Activated CD8-positive, alpha-beta memory T cell treated with anti-CD3 and anti-CD28 coated beads for 48 hours (primary cell): ENCODE results near the gene KCND3.
"Not testable (repeated sequence)": the region's sequence is repeated elsewhere in the genome, so short reads cannot be mapped to it uniquely, and the experiment has no call there.

Source experiments
- DNase-seq, 3 experiments: peaks; one replicate each; pipeline ENCODE4 v3.0.0-alpha.2; 2020; ENCODE audit warnings: low read depth in 2 of 3, low spot score in 2 of 3

Gene KCND3

GRCh38 chr1:111818546-111818945 is 170.9 kb downstream of the KCND3 start:
- DNase-seq = no peak

DNA sequence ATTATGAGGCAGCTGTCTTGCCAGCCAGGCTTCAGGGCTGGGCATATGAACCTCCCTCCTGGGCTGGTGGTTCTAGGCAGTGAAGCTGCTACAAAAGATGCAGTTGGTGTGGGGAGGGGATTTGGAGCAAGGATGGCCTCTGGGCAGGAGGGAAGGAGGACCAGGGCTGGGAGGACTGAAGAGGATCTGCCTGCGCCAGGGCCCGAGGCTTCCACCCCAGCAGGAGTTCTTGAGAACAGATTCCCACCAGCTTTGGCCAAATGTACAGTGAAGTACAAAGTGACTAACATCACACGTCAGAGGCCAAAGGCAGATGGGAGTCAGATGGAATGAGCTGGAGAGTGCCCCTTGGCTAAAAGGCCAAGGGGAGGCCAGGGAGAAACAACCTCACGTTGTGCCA is 171.4 kb downstream of the KCND3 start:
- no peak for DNase-seq

GRCh38 chr1:111814642-111815041 is 174.8 kb downstream of the KCND3 start:
- no peak for DNase-seq

DNA sequence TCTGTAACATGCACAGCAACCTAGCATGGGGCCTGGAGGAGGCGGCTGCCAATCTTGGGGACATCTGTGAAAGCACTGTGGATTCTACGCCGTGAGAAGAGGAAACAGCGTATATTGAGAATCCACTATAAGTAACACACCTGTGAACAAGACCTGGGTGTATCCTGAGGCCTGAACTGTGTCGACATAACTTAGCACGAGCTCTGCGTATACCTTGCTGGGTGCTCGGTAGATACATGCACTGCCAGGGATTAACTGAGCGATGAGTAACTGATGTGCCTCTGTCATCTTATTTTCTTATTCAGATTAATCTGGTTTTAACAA is 175.2 kb downstream of the KCND3 start:
- DNase-seq = no peak

GRCh38 chr1:111813440-111814304 is 175.8 kb downstream of the KCND3 start:
- no peak for DNase-seq

- DNase-seq = no peak
These were observed 177.2 kb downstream of the KCND3 start for GRCh38 chr1:111812306-111812705.

GRCh38 chr1:111811891-111812290 is 177.6 kb downstream of the KCND3 start:
- DNase-seq = no peak

DNA sequence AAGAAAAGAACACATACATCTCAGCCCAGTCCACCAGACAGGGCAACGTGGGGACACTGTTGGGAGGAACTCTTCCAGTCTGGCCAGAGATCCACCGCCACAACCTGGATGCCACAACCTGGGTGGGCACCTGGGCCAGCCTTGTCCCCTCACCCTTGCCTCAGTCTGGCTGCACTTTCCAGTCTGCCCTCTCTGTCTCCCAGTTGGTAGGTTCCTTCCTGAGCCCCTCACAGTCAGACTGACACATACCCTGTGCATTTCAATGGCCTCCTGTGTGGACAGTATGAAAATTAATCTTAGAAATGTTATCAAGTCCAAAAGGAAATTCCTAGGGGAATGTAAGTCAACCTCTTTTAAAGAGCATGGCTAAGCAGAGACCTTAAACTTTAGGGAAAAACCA is 184.2 kb downstream of the KCND3 start:
- DNase-seq = no peak

GRCh38 chr1:111804776-111805175 is 184.7 kb downstream of the KCND3 start:
- no peak for DNase-seq

GRCh38 chr1:111803951-111804350 is 185.5 kb downstream of the KCND3 start:
- DNase-seq = no peak

- no peak for DNase-seq
These were observed 186.5 kb downstream of the KCND3 start for GRCh38 chr1:111802984-111803383.

DNA sequence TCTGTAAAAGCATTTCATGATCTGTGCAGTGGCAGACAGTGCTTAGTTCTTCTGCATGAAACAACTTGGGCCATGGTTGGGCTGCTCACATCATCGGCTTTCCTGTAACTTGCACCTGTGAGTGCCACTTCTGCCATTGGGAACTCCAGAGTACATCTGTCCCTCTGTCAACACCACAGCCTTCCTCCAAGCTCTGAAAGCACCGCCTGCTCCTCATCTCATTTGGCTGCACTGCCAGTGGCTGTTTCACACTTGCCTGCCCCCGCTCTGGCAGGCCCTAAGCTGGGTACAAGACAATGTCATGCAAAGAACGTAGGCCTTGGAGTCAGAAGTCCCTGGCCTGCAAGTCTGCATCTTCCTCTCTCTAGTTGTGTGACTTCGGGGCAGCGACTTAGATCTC is 187.4 kb downstream of the KCND3 start:
- DNase-seq = no peak

GRCh38 chr1:111801071-111801850 is 188.2 kb downstream of the KCND3 start:
- no peak for DNase-seq

- not testable (repeated sequence) for DNase-seq
These were observed 189.7 kb downstream of the KCND3 start for GRCh38 chr1:111799722-111800121.

DNA sequence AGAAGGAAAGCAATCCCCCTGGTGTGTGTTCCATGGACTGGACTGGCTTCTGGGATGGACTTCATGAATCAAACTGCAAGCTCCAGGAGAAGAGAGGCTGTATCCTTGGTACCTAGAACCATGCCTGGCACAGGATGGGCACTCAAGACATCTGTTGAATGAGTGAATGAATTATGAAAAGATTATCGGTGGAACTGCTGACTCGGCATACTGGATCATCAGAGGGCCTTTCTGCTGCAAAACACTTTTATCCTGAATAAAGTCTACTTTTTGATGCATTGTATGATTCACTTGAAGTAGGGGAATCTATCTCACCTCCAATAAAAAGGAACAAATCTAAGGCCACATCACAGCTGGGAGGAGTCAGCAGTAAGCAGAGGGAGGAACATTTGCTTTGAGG is 190.9 kb downstream of the KCND3 start:
- no peak for DNase-seq

GRCh38 chr1:111795401-111795800 is 194.1 kb downstream of the KCND3 start:
- no peak for DNase-seq

- DNase-seq = no peak
These were observed 195.5 kb downstream of the KCND3 start for GRCh38 chr1:111793923-111794322.

DNA sequence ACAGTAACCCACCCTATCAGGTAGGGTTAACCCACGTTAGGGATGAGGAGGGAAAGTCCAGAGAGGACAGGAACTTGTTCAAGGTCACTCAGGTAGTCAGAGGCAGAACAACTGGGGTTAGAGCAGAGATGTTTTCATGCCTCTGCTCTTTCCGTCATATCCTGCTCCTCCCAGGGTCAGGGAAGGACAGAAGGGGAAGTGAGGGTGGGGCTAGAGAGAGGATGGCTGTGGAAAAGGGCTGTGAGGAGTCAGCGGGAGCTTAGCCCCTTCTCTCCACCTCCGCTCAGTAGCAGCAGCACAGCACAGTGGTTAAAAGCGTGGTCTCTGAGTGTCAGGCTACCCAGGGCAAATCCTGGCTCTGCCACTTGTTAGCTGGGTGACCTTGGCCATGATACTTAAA is 197.2 kb downstream of the KCND3 start:
- no peak for DNase-seq

GRCh38 chr1:111791776-111792175 is 197.7 kb downstream of the KCND3 start:
- DNase-seq = no peak

DNA sequence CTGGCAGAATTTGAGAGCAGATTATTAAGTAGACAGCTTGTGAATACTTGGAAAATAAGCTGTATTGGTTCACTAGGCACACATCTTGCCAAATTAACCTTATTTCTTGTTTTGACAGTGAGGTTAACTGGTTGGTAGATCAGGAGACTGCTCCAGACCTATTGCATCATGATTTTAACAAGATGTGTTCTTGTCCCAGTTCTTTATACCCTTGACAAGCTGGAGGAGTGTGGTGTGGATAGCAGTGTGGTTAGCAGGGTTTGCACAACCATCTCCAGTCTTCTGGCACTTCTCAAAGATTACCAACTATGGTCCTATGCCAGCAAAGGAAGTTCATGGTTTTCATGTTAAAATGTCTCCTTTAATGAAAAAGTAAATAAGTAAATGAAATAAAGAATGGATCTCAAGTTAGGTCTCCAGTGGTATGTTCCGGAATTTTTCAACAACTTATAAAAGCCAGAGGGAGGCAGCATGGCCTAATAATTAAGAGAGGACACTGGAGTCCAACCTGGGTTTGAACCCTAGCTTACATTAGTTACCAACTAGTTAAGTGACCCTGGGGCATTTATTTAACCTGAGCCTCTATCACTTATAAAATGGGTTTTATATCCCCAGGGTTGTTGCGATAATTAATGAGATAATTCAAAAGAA is 199.7 kb downstream of the KCND3 start:
- no peak for DNase-seq

DNA sequence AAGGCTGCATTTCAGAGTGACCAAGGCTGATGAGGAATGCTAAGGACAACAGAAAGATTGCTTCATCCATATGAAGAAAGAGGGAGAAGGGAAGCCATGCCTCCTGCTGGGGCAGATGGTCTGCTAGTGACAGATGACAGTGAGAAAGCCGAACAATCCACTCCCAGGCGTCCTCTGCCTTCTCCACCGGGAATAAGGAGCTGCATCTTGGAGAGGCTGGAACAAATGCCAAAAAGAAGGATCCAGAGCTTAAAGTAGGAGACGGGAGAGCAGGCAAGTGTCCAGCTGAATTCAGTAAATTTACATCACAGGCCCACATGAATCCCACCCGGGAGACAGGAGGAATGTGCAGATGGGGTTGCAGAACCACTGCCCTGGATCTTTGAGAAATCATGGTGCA is 200.3 kb downstream of the KCND3 start:
- no peak for DNase-seq

DNA sequence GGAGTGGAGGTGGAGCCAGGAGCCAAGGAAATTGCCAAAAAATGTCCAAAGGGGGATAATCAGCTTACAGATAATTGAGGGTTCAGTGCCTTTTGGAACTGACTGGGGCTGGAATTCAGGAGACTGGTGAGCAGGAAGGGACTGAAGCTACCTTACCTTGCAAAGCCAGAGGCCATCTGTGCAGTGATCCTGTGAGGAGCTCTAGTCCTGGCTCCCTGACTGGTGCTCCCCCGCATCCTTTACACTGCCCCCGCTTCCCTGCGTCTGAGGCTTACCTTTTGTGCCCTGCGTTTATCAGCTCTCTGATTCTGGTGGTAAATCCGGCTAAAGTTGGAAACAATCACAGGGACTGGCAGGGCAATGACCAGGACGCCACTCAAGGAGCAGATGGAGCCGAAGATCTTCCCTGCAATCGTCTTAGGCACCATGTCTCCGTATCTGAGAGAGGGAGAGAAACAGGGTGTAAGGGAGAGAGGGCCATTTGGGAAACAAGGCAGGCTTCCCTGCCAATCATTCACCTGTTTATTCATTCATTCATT is 202.7 kb downstream of the KCND3 start:
- DNase-seq = no peak
